Kidney epithelial cell (primary cell): ENCODE measurements around the gene CHL1. TPM values are rescaled to one million over a fixed set of nuclear protein-coding genes. Genes with fewer than 3 reads are reported as not detected.

Source experiments
- DNase-seq: peaks from one replicate; pipeline ENCODE4 v3.0.0-alpha.2; 2010; ENCODE audit warnings: low read depth
- H3K27me3 ChIP-seq: 2 replicates; pipeline ENCODE4 v1.6.0; 2011; ENCODE audit warnings: low read length; ENCODE audit not compliant: control insufficient read depth, insufficient read depth
- H3K36me3 ChIP-seq: 2 replicates; pipeline ENCODE4 v1.5.1; 2011; ENCODE audit warnings: low read length; ENCODE audit not compliant: control insufficient read depth, insufficient read depth
- H3K4me3 ChIP-seq: 2 replicates; pipeline ENCODE4 v1.5.1; 2011; ENCODE audit warnings: low read depth, mild to moderate bottlenecking, control low read depth, low read length
- CTCF ChIP-seq: IDR thresholded peaks from 2 replicates; pipeline ENCODE4 v1.5.1; 2011; ENCODE audit warnings: mild to moderate bottlenecking, moderate library complexity, low read length, control low read depth, inconsistent platforms; ENCODE audit not compliant: insufficient read depth, poor library complexity, severe bottlenecking
- total RNA-seq: library from RNA; depleted of rRNA; stranded (reverse); fragments of >200 nt; gene quantifications from 2 replicates; pipeline ENCODE4 v1.2.3, GENCODE V29; 2015

The CHL1 gene
- total RNA-seq, 1 donor from 2014 or later, result 0.33 TPM

GRCh38 chr3:257826-258225 is 61.3 kb downstream of the CHL1 start:
- no peak for DNase-seq
- no peak for TF ChIP-seq CTCF
- H3K36me3 ChIP-seq, result no peaks in the 10 kb centered on the region
- no peak overlapping the region for H3K4me3 ChIP-seq
- H3K27me3 ChIP-seq, result no peaks in the 10 kb centered on the region

DNA sequence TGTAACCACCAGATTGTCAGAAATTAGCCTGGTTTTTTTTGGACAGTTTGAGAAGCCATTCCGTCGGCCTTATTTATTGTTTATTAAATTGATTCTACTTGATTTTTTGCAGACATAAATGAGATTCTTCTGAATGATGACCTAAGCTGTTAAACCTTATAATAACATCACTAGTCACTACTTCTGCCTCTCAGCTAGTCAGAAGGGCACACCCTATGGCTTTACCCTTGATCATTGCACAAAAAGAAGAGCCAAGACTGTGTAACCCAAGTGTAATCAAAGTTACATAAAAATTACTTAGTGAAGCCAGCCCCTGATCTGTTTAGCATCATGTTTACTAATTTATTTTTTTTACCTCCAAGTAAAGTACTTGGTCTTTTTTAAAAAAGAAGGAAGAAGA is 64.3 kb downstream of the CHL1 start:
- no peak for TF ChIP-seq CTCF
- Histone ChIP-seq H3K36me3 (no peaks in the 10 kb centered on the region), H3K27me3 (no peaks in the 10 kb centered on the region), H3K4me3 (no peak overlapping the region)
- DNase-seq, result no peak

DNA sequence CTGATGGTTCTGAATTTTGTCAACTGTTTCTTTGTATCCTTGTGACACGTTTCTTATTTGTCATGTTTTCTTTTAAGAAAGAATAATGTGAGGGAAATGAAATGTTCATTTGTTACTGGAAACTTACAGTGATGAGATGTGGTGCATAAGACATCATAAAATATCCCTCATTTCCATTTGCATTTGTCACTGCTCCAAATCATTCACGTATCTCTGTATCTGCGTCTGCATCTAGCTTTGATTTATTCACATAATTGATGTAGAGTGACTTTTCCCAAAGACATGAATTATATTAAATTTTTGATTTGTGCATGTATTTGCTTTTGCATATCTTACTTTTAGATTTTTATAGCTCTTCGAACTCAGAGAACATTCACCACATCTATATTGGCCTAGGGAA is 66.8 kb downstream of the CHL1 start:
- DNase-seq, result no peak
- Histone ChIP-seq H3K27me3 (no peaks in the 10 kb centered on the region), H3K4me3 (no peak overlapping the region), H3K36me3 (no peaks in the 10 kb centered on the region)
- no peak for TF ChIP-seq CTCF

- H3K4me3 ChIP-seq, result no peak overlapping the region
- DNase-seq, result peak; percentile 88
- no peaks in the 10 kb centered on the region for H3K36me3 ChIP-seq
- no peak for TF ChIP-seq CTCF
- no peaks in the 10 kb centered on the region for H3K27me3 ChIP-seq
Measured at GRCh38 chr3:264394-265156, 68.0 kb downstream of the CHL1 start.

- no peak for DNase-seq
Measured at GRCh38 chr3:267101-267500, 70.5 kb downstream of the CHL1 start.

More at GRCh38 chr3:267101-267500, 70.5 kb downstream of the CHL1 start:
- no peaks in the 10 kb centered on the region for H3K27me3 ChIP-seq
- TF ChIP-seq CTCF, result no peak
- H3K36me3 ChIP-seq, result no peaks in the 10 kb centered on the region
- no peak overlapping the region for H3K4me3 ChIP-seq
